Suppressor macrophage treated with lipopolysaccharide for 4 hours (primary cell): ENCODE data around the gene MYO1C.

Experiments
- DNase-seq: peaks from one replicate; pipeline ENCODE4 v3.0.0-alpha.2; 2020

Gene MYO1C

DNA sequence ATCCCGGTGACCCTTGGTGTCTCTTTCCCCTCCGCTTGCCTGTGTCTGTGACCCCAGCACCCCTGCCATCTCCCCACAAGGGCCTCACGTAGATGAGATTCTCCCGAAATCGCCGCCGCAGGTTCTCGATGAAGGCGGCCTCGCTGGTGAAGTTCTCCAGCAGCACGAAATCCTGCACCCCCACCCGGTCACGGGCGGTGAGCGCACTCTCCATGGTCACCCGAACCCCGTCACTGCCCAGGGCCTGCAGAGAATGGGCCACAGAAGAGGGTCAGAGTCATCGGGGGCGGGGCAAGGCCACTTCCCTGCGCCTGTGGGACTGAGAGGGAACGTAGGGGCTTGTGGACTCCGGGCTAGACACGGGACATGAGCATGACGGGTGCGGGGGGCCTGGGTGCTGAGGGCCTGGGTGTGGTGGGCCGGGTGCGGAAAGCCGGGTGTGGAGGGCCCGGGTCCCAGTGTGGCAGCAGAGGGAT lies 8.4 kb downstream of the MYO1C start:
- no peak for DNase-seq

DNA sequence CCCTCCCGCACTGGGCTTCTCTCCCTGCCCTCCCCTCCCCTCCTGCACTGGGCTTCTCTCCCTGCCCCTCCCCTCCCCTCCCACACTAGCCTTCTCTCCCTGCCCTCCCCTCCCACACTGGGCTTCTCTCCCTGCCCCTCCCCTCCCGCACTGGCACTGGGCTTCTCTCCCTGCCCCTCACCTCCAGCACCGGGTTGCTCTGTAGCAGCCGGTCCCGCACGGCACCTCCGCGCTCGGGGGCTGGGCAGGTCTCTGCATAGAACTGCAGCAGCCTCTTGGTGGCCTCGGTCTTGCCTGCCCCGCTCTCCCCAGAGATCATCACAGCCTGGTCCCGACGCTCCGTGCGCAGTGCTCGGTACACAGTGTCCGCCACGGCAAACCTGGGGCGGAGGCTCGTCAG lies 9.8 kb downstream of the MYO1C start:
- DNase-seq = no peak

DNA sequence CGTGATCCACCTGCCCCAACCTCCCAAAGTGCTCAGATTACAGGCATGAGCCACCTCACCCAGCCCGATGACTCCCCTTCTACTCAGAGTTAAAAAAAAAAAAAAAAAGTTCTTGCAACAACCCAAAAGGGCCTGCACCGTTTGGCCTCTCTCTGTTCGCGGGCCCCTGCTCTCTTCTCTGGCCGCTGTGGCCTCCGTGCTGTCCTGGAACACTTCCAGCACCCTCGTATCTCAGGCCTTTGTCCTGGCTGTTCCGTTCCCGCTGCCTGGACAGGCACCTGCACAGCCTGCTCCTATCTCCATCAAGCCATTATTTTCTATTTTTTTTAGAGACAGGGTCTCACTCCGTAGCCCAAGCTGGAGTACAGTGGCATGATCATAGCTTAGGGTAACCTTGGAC lies 10.8 kb downstream of the MYO1C start:
- DNase-seq = no peak

DNA sequence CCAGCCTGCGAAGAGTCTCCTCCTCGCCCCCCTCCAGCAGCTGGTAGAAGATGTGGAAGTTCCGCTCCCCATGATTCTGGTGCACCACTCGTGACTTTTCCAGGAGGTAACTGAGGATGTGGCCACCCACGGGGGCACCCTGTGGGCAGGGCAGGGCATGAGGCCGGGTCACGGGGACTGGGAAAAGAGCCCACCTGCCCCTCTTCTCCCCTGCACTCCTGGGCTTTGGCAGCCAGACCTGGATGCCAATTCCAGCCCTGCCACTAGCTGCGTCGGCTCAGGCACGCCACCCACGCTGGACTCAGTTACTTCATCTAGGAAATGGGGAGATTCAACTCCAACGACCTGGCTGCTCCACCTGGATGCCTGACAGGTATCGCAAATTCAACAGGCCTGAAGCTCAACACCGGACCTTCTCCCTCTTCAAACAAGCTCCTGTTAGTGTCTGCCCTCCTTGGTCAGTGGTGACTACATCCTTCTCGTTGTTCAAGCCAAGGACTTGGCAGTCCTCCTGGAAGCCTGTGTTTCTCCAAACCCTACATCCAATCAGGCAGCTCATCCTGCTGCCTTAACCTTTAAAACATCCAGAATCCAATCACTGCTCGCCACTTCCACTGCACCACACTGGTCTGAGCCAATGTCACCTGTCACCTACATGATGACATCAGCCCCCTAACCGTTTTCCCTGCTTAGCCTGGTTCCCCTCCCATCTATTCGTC lies 11.6 kb downstream of the MYO1C start:
- no peak for DNase-seq

DNA sequence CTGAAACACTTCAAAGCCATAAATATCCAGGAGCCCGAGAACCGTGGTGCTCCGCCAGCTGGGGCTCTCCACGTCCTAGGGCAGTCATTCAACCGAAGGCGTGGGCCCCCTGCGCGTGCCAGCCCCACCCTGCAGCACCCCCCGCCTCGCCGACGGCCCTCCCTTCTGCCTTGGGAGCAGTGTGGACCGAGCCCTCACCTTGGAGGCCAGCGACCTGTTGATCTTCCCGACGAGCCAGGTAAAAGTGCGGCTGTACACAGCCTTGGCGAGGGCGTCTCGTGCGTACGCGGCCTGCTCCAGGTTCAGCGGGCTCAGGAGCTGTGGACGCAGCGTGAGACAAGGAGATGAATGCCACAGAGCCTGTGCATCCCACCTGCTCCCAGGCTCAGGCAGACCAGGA lies 14.1 kb downstream of the MYO1C start:
- DNase-seq = no peak

DNA sequence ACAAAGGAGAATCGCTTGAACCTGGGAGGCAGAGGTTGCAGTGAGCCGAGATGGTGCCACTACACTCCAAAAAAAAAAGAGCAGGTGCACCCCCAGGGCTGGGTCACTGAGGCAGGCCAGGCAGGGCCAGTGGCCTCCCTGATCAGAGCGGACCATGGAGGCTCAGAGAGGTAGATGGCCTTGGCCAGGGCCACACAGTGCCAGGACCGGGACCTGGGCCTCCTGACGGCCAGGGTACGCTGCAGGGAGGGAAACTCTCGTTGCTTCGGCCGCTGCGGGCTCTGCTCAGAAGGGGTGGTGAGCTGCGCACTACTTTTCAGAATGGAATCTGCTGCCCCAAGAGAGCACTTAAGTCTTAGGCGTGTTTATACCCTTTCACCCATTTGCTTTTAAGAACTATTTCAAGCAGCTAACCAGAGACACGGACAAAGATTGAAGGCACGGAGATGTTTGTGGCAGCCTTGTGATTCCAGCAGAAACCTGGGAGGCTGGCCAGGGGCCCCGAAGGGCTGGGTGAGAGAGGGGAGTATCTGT lies 17.1 kb downstream of the MYO1C start:
- no peak for DNase-seq

DNA sequence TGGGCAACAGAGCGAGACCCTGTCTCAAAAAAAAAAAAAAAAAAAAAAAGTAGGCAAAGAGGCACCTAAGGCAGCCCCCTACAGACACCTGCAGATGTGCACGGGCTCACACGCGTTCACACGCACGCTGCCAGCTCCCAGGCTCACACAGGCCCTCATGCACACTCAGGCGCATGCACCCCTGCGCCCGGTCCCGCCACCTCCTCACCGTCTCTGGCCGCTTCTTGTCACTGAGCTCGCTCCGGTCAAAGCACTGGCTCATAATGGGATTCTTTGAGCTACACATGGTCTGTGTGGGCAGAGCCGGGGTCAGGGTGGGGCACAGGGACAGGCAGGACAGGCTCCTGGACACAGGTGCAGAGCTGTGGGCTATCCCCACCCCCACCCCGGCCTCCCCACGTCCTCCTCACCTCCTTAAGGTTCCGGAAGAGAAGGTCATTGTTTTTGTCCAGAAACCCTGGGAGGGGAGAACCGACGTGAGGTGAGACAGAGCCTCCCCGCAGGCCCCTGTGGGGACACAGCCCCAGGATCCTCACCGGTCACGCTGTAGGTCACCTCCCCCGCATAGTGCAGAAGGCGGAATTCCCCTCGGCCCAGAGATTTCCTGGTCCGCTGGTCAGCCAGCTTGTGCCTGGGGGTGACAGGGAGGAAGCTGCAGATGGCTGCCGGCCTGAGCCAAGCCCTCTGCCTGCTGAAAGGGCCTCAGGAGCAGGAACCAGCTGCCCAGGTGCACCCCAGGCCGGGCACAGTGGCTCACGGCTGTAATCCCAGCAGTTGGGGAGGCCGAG lies 17.9 kb downstream of the MYO1C start:
- DNase-seq = no peak

DNA sequence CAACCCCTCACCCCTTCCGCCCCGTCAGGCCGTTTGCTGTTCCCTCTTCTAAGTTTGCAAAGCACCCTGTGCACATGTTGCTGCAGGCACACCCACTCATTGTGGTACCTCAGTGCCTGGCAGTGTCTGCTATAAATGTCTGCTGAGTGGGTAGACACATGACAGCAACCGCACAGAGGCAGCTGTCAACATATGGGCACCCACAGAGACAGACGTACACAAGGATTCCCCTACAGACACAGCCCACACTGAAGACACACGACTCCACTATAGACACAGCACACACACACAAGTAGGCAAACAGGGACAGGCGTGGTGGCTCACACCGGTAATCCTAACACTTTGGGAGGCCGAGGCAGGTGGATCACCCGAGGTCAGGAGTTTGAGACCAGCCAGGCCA lies 18.6 kb downstream of the MYO1C start:
- peak; percentile 61 for DNase-seq

DNA sequence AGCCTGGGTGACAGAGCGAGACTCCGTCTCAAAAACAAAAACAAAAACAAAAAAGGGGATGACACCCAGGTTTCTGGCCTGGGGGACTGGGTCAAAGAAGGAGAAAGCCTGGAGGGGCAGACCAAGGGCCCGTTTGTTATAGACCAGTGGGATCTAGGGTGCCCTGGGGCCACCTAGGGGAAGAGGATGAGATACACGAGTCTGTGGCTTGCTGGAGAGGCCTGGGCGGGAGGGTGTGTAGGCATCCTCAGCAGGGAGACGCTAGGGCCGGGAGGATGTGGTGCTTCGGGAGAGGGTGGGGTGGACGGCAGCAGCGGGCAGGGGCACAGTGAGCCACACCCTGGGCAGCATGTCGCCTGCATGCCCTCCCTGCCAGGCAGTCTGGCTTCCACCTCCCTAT lies 19.3 kb downstream of the MYO1C start:
- DNase-seq = no peak

DNA sequence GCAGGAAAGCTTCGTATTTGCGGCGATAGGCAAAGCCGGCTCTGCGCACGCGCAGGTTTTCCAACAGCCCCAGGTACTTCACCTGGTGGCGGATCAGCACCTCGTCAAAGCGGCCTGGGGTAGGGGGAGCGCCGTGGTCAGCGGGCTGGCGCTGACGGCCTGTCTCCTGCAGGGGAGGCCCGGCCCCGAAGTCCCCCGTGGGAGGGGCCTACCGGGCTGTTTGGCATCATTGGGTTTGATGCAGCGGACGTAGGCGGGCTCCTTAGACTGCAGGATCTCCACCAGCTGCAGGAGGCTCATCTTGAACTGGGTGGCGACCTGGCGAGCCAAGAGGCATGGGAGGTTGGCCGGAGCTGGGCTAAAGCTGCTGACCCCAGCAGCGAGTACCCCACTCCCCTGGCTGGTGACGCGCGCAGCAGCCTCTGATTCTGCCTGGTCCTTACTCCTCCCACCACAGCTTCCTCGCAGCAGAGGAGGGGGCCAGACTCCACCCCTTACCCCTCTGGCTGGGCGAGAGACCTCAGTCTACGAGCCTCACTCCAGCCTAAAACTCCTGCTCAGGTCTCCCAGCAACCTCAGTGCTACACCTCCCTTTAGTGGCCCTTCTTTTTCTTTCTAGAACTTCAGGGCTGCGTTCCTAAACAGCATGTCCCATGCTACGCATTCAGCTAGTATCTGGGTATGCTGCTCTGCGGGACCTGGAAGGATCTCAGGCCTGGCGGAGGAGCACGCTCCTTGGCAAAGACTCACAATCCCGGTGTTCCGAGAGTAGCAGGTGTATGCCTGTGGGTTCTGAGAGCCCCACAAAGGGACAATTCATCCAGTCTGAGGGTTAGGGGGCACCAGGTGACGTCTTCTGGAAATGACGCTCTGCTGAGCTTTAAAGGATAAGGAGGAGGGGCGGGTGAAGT lies 20.3 kb downstream of the MYO1C start:
- DNase-seq = no peak

DNA sequence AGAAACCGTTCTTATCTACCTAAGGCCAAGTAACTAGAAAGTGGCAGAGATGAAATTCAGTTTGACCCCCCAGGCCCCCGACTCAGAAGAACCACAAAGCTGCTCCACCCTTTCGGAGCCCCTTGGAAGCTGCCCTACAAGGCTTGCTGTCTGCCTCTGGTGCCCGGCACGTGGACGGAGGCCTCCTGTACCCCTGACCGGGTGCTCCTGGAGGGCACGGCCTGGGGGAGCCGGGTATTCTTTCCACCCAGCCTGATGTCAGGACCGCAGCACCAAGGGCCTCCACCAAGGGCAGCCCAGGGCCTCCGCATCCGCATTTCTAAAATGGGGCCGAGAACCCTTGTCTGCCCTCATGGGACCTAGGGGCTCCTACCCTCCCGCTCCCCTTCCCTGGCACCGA lies 21.0 kb downstream of the MYO1C start:
- no peak for DNase-seq

DNA sequence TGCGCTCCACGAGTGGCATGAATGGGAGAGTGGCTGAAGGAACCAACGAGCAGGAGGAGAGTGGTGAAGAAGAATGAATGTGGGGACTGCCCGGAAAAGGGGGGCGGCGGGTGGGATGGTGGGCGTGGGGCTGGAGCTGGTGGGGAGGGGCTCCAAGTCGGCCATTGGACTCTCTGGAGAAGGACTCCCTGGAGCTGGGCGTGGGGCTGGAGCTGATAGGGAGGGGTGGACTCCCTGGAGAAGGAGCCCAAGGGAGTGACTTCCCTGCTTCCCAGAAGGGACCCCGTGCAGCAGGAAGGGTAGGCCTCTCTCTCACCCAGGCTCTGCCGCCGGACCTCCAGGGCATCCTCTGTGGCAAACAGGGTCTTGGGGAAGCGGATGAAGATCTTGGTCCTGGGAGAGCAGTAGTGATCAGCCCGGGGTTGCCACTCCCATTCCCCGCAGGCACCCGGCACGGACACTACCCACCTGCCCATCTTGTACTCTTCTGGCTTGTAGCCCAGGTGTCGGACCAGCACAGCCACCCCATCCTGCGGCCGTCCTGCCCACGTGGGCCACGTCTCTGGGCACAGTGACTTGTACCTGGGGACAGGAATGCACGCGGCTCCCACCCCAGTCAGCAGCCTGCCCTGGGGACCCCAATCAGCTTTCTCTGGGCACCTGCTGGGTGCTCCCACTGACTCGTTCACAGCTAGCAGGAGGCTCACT lies 21.6 kb downstream of the MYO1C start:
- DNase-seq = no peak

DNA sequence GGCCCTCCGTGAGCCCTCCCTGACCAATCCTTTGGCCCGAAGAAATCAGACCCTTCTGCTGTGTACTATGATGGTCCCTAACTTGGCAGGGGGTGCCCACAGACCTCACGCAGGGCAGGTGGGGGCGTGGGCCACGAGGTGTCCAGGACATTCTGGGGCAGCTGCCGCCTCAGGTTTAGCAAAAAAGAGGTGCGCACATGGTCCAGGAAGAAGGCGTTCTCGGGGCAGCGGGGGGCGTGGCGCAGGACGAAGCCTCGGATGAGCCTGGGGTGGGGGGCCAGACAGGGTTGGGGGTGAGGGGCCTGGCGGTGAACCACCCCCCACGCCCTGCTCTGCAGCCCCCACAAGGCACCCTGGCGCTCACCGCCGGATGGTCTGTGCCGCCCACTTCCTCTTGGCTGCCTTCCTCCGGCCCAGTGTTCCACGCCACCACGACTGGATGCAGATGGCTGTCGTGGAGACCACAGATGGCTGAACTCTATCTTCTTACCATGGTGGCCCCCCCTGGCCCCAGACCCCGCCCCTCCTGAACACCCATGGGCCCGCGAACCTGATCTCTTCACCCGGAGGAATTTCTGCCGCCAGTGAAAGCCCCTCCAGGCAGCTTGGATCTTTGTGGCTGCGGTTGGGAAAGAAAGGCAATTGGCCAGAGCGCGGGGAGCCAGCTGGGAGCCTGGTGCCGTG lies 22.3 kb downstream of the MYO1C start:
- no peak for DNase-seq

DNA sequence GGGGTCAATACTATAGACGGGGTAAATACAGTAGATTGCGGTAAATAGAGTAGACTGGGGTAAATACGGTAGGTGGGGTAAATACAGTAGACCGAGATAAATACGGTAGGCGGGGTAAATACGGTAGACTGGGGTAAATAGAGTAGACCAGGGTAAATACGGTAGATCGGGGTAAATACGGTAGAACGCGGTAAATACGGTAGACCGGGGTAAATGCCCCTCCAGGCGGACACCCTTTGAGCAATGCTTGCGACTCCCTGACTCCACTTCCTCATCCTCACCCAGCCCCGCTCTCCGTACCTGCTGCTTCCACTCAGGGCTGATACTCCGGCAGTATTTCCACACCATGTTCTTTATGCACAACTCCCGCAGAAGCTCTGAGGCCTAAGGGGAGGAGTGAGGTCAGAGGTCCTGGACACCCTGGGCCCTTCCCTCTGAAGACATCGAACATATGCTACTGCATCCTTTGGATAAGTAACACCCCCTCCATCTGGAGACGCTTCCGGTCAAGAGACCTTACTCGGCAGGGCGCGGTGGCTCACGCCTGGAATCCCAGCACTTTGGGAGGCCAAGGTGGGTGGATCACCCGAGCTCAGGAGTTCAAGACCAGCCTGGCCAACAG lies 23.1 kb downstream of the MYO1C start:
- no peak for DNase-seq

DNA sequence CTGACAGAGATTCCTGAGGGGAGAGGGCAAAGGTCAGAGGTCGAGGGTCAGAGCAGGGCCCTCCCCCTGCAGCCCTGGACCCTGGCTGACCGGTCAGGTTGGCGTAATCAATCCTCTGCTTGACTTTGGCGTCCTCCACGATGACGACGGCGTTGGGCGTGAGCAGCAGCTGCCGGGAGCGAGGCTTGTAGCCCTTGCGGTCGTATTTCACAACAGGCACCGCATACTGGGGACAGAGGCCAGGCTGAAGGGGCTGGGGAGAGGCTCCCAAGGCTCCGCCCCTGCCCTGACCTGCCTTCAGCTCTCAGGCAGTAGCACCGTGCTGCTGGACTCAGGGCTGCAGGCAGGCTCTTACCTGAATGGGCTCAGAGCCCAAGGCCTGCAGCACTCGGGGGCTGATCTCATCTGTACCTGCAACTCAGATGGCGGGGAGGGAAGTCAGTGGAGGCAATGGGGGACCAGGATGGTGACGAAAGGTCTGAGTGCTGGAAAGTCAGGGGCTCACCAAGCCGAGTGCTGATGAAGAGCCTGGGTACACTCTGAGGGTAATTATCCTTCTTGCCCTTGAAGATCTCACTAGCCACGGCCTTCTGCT lies 24.5 kb downstream of the MYO1C start:
- peak; percentile 59 for DNase-seq

DNA sequence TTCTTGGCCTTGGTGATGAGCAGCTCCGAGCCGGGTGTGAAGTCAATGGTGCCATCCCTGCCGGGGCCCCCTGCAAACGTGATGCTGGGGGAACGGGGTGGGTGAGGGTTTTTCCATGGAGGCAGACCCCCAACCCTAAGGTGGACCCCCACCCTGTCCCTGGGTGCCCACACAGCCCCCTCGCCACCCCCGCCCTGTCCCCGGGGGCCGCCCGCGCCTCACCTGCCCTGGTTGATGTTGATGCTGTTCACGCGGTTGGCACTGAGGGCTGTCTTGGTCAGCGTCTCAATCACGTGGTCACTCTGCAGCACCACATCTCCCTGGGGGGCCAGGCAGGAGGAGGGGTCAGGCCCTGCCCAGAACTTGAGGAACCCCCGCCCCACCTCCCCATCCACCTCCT lies 25.2 kb downstream of the MYO1C start:
- no peak for DNase-seq

DNA sequence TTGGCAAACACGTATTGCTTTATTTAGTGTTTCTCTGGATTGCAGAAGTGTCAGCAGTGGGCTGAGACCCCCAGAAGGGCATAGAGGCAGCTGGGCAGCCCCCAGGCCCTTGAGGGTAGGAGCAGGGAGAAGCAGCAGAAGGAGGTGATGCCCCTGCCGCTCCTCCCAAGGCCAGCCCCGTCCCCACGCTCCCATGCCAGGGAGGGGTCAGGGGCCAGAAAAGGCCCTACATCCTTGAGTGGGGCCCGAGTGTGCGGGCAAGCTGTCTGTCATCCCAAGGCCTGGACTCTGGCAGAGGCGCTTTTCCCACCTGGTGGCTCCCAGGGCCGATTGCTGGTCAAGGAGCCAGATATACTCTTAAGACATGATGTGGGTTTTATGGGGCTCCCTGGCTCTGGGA lies 28.3 kb downstream of the MYO1C start:
- no peak for DNase-seq

DNA sequence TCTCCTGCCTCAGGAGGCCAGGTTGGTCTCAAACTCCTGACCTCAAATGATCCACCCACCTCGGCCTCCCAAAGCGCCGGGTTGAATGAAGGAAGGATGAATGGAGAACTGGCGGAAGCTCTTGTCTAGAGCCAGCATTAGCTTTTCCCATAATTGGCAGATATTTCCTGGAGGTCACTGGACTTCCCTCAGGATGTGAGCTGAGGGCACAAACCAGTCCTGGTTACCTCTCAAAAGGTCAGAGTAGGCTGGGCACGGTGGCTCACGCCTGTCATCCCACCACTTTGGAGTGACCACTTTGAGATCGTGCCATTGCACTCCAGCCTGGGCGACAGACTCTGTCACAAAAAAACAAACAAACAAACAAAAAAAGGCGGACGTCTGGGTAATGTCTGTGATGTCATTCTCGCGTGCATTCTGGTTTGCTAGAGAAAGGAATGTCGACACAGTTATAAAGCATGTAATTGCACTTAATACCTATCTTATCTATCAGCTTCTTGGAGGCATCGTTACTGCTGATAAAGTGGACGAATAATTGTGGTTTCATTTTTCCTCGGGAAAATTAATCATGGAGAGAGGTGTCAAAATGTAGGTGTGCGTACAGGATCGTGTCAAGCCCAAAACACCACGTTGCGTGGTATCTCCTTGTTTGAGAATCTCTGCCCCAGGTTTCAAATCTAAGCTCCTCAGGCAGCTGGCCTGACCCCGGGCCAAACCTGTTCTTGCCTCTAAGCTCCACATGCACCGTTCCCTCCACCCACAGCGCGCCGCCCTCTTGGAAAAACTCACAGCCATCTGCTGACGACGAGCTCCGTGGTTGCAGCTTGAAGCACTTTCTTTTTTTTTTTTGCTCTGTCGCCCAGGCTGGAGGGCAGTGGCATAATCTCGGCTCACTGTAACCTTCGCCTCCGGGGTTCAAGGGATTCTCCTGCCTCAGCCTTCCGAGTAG lies 30.0 kb downstream of the MYO1C start:
- no peak for DNase-seq

DNA sequence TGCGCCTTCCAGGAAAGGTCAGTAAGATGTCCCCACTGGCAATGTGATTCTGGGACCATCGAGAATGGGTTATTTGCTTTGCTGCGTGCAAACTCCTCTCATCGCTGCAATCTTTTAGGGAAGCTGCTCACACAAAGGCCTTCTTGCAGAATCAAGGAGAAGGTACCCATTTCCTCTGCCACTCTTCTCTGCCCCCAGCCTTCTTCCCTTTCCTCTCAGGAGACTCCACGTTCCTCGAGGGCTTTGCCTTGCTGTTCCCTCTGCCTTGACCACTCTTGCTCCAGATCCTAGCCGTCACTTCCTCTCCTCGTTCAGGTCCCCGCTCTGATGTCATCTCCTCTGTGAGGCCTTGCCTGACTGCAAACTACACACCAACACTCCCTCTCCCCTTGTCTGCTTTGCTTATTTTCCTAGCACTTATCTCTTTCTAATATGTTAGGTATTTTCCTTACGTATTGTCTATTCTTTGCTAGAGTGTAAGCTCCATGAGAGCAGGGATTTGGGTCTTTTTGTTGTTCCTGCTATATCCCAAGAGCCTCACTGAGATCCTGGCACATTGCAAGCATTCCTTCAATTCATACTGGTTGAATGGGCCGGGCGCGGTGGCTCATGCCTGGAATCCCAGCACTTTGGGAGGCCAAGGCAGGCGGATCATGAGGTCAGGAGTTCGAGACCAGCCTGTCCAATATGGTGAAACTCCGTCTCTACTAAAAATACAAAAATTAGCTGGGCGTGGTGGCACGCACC lies 31.1 kb downstream of the MYO1C start:
- peak; percentile 80 for DNase-seq
